Epithelial cell of proximal tubule (primary cell): ENCODE results near the gene NUS1. TPM values are rescaled to one million over a fixed set of nuclear protein-coding genes. Genes with fewer than 3 reads are reported as not detected.
"Not testable (repeated sequence)": the region's sequence is repeated elsewhere in the genome, so short reads cannot be mapped to it uniquely, and the experiment has no call there.

ENCODE experiments used
- DNase-seq: peaks from one replicate; pipeline ENCODE4 v3.0.0-alpha.2; 2011; ENCODE audit warnings: low read depth
- H3K4me3 ChIP-seq: 2 replicates; pipeline ENCODE4 v1.5.1; 2011; ENCODE audit warnings: low read depth, mild to moderate bottlenecking, low read length
- total RNA-seq: library from RNA; depleted of rRNA; stranded (reverse); fragments of >200 nt; gene quantifications from 2 replicates; pipeline ENCODE4 v1.2.3, GENCODE V29; 2015
- TF ChIP-seq, protein P1 (sequence below): conservative IDR thresholded peaks from 2 replicates; pipeline ENCODE4 v1.5.1; 2012; ENCODE audit warnings: low read depth, mild to moderate bottlenecking, low read length

NUS1 gene
- total RNA-seq, 1 donor from 2014 or later = 16.5 TPM

DNA sequence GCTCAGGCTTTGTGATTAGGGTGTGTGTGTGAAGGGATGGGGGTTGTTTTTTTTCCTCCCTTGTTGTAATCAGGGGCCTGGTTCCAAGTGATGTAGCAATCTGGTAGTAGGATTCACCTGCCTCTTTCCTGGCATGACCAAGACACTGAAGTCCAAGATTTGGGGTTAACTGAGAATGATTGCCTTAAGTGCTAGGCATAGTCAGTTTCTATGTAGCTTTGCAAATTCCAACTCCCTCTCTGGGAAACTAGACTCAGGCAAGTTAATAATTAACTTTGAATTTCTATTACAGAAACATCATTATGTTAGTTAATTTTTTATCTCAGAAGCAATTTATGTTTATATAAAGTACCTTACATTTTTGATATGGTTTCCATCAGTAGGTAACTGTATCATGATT is 43.6 kb downstream of the NUS1 start:
- peak; percentile 9 for DNase-seq
- TF ChIP-seq, protein P1, sequence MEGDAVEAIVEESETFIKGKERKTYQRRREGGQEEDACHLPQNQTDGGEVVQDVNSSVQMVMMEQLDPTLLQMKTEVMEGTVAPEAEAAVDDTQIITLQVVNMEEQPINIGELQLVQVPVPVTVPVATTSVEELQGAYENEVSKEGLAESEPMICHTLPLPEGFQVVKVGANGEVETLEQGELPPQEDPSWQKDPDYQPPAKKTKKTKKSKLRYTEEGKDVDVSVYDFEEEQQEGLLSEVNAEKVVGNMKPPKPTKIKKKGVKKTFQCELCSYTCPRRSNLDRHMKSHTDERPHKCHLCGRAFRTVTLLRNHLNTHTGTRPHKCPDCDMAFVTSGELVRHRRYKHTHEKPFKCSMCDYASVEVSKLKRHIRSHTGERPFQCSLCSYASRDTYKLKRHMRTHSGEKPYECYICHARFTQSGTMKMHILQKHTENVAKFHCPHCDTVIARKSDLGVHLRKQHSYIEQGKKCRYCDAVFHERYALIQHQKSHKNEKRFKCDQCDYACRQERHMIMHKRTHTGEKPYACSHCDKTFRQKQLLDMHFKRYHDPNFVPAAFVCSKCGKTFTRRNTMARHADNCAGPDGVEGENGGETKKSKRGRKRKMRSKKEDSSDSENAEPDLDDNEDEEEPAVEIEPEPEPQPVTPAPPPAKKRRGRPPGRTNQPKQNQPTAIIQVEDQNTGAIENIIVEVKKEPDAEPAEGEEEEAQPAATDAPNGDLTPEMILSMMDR = no peak
- no peak overlapping the region for H3K4me3 ChIP-seq

DNA sequence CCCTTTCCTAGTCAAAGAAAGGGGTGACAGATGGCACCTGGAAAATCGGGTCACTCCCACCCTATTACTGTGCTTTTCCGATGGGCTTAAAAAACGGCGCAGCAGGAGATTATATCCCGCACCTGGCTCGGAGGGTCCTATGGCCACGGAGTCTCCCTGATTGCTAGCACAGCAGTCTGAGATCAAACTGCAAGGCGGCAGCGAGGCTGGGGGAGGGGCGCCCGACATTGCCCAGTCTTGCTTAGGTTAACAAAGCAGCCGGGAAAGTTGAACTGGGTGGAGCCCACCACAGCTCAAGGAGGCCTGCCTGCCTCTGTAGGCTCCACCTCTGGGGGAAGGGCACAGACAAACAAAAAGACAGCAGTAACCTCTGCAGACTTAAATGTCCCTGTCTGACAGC is 46.3 kb downstream of the NUS1 start:
- H3K4me3 ChIP-seq, DNase-seq: not testable (repeated sequence)

DNA sequence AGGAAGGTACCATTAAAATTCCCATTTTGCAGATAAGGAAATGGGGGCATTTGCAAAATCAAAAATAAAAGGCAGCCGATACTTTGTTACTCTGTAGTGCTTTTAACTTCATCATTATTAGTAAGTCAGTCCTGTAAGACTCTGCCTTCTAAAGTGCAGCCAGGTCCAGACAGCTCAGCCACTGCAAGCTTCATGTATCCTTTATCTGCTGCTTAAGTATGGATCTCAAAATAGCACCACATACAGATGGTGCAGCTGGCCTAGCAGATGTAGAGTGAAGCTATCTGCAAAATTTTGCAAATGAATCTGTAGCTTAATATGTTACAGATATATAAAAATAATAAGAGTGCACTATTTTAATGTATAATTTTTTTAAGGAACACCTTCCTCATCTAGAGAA is 53.4 kb downstream of the NUS1 start:
- DNase-seq = no peak
- TF ChIP-seq, protein P1 = no peak

DNA sequence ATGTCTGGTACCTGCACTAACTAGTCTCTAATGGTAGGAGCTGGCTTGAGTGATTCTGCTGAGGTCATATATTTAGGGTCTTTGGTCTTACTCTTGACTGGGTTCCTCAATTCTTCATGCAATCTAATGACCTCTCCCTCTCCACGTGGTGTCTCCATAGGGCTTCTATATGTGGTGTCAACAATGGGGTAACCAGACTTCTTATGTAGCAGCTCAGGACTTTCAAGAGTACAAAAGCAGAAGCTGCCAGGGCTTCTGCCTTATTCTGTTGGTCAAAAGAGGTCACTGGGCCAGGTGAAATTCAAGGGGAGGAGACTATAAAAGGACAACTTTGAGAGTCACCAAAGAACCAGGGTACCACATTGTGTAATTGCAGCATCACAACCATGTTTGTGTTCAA is 54.3 kb downstream of the NUS1 start:
- no peak overlapping the region for H3K4me3 ChIP-seq
- DNase-seq = no peak
- TF ChIP-seq, protein P1 = no peak

More for the DNA sequence above, 53.4 kb downstream of the NUS1 start:
- H3K4me3 ChIP-seq = no peak overlapping the region

DNA sequence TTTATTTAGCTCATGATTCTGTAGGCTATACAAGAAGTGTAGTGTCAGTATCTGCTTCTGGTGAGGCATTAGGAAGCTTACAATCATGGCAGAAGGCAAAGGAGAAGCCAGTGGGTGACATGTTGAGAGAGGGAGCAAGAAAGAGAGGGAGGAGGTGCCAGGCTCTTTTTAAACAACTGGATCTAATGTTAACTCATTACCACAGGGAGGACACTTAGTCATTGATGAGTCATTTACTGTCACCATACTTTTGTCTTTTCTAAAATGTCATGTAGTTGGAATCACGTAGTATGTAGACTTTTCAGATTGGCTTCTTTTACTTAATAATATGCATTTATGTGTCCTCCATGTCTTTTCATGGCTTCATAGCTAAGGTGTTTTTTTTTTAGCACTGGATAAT is 58.1 kb downstream of the NUS1 start:
- H3K4me3 ChIP-seq = no peak overlapping the region
- TF ChIP-seq, protein P1 = no peak
- no peak for DNase-seq

DNA sequence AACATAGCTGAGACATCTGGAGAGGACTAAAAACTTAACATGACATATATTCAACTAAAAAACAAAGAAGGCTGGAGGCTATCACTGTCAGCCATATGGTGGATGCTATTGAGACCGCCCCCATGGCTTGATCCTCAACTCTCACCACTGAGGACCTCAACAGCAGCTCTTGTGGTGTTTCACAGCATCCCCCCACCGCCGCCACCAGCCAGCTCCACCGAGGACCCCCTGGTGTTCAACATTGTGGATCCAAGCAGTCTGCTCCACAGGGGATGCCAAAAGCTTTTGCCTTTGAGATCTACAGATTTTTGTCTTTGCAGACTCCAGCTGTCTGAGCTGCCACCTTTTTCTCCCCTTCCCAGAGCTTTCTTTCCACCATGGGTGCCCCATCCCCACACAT is 64.6 kb downstream of the NUS1 start:
- TF ChIP-seq, protein P1 = no peak
- H3K4me3 ChIP-seq = no peak overlapping the region
- no peak for DNase-seq

DNA sequence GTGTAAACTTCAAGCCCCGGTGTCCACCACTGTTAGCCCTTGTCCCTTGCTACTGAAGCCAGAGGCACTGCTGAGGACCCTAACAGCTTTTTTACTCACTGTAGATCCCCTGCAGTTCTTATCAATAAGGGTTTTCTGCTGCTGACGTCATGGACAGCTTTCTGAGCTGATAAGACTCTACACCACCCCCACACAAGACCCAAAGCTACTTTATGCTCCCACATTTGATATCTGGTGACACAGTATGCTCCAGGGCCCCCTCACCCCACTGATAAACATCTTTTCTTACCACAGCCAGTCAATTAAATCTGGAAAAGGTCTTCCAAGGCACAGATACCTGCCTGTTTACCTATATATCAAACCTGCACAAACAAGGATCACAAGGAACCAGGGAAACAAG is 65.3 kb downstream of the NUS1 start:
- TF ChIP-seq, protein P1 = no peak
- no peak overlapping the region for H3K4me3 ChIP-seq
- DNase-seq = no peak

DNA sequence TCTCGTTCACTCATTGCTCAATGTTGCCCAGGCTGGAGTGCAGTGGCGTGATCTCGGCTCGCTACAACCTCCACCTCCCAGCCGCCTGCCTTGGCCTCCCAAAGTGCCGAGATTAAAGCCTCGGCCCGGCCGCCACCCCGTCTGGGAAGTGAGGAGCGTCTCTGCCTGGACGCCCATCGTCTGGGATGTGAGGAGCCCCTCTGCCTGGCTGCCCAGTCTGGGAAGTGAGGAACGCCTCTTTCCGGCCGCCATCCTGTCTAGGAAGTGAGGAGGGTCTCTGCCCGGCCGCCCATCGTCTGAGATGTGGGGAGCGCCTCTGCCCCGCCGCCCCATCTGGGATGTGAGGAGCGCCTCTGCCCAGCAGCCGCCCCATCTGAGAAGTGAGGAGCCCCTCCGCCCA is 75.4 kb downstream of the NUS1 start:
- not testable (repeated sequence) for DNase-seq, H3K4me3 ChIP-seq

Other genes with a start within 250 kb of the NUS1 start
- not detected in 2 replicates for gene ROS1, start 249.5 kb upstream of the NUS1 start, total RNA-seq
- 6.1 and 23.7 TPM in 2 replicates for gene DCBLD1, start 192.8 kb upstream of the NUS1 start, total RNA-seq
- gene GOPC, start 73.0 kb upstream of the NUS1 start, total RNA-seq = 13.2 and 16.3 TPM in 2 replicates
- 0.43 TPM in 1 of 2 replicates, not detected in the other for gene SLC35F1, start 231.8 kb downstream of the NUS1 start, total RNA-seq